ENCODE measurements around the gene NINJ2. TPM values are rescaled to one million over a fixed set of nuclear protein-coding genes. Genes with fewer than 3 reads are reported as not detected.

The NINJ2 gene
- total RNA-seq, 2 experiments from 2014 or later = 6.8 to 7.4 TPM

- Mint-ChIP-seq H3K4me3 (no peak overlapping the region), H3K27ac (peak overlapping the region; percentile 64), H3K36me3 (peaks cover 6% of the 10 kb centered on the region), H3K4me1 (peaks cover 54% of the 10 kb centered on the region), H3K9me3 (ENCODE audit: low read depth) (peaks cover 2% of the 10 kb centered on the region), H3K27me3 (no peaks in the 10 kb centered on the region)
- DNase-seq = peak; percentile 39
- CTCF ChIA-PET = interaction anchor here (0.9 to 5.1 kb wide), 5 partner anchors 15 to 244 kb away, joined by 3 to 42 read pairs (median 4); partner anchors contain the start of gene WNK1
- ATAC-seq = no peak
These were observed 91.3 kb downstream of the NINJ2 start for GRCh38 chr12:571795-572531.

GRCh38 chr12:570921-571794 lies 92.1 kb downstream of the NINJ2 start:
- no peak overlapping the region for H3K4me3 Mint-ChIP-seq
- ATAC-seq (no peak), DNase-seq (peak; percentile 41)
- CTCF ChIA-PET = interaction anchor here (0.9 to 5.1 kb wide), 12 partner anchors 12 to 521 kb away, joined by 3 to 42 read pairs (median 5); partner anchors contain the start of genes RAD52 and WNK1
- no peaks in the 10 kb centered on the region for H3K27me3 Mint-ChIP-seq
- H3K27ac Mint-ChIP-seq = no peak overlapping the region
- H3K4me1 Mint-ChIP-seq = peaks cover 49% of the 10 kb centered on the region
- peaks cover 6% of the 10 kb centered on the region for H3K36me3 Mint-ChIP-seq
- peaks cover 2% of the 10 kb centered on the region for H3K9me3 Mint-ChIP-seq (ENCODE audit: low read depth)

- no peak for ATAC-seq
- peaks cover 46% of the 10 kb centered on the region for H3K4me1 Mint-ChIP-seq
- H3K9me3 Mint-ChIP-seq (ENCODE audit: low read depth) = peaks cover 2% of the 10 kb centered on the region
- H3K4me3 Mint-ChIP-seq = no peak overlapping the region
- CTCF ChIA-PET = interaction anchor here (0.6 to 5.1 kb wide), 30 partner anchors 8 to 523 kb away, joined by 3 to 42 read pairs (median 4); partner anchors contain the start of genes RAD52 and WNK1
- no peak for DNase-seq
- H3K36me3 Mint-ChIP-seq = peaks cover 6% of the 10 kb centered on the region
- no peak overlapping the region for H3K27ac Mint-ChIP-seq
- no peaks in the 10 kb centered on the region for H3K27me3 Mint-ChIP-seq
These were observed 92.8 kb downstream of the NINJ2 start for GRCh38 chr12:570435-570920.

- Mint-ChIP-seq H3K27me3 (no peaks in the 10 kb centered on the region), H3K4me3 (peak overlapping the region; percentile 75), H3K9me3 (ENCODE audit: low read depth) (peaks cover 2% of the 10 kb centered on the region), H3K27ac (peak overlapping the region; percentile 51), H3K36me3 (peaks cover 6% of the 10 kb centered on the region), H3K4me1 (peaks cover 49% of the 10 kb centered on the region)
- peak; percentile 90 for DNase-seq
- ATAC-seq = peak; percentile 91
- CTCF ChIA-PET = interaction anchor here (0.6 to 5.1 kb wide), 36 partner anchors 9 to 523 kb away, joined by 3 to 42 read pairs (median 4); partner anchors contain the start of genes RAD52 and WNK1
These were observed 93.3 kb downstream of the NINJ2 start for GRCh38 chr12:569803-570434.

- H3K4me3 Mint-ChIP-seq = peak overlapping the region; percentile 75
- CTCF ChIA-PET = interaction anchor here (0.7 to 5.1 kb wide), 26 partner anchors 10 to 1014 kb away, joined by 3 to 42 read pairs (median 4); partner anchors contain the start of genes RAD52 and WNK1
- ATAC-seq (no peak), DNase-seq (no peak)
- no peaks in the 10 kb centered on the region for H3K27me3 Mint-ChIP-seq
- peaks cover 4% of the 10 kb centered on the region for H3K36me3 Mint-ChIP-seq
- peaks cover 47% of the 10 kb centered on the region for H3K4me1 Mint-ChIP-seq
- peak overlapping the region; percentile 51 for H3K27ac Mint-ChIP-seq
- H3K9me3 Mint-ChIP-seq (ENCODE audit: low read depth) = peaks cover 2% of the 10 kb centered on the region
These were observed 94.1 kb downstream of the NINJ2 start for GRCh38 chr12:569091-569676.

- peaks cover 3% of the 10 kb centered on the region for H3K36me3 Mint-ChIP-seq
- no peak overlapping the region for H3K27ac Mint-ChIP-seq
- H3K4me1 Mint-ChIP-seq = peaks cover 51% of the 10 kb centered on the region
These were observed 94.8 kb downstream of the NINJ2 start for GRCh38 chr12:568486-568885.

GRCh38 chr12:565589-566105 lies 97.6 kb downstream of the NINJ2 start:
- Mint-ChIP-seq H3K4me3 (no peak overlapping the region), H3K4me1 (peaks cover 50% of the 10 kb centered on the region), H3K36me3 (no peaks in the 10 kb centered on the region), H3K27ac (no peak overlapping the region), H3K9me3 (ENCODE audit: low read depth) (no peaks in the 10 kb centered on the region), H3K27me3 (no peaks in the 10 kb centered on the region)
- ATAC-seq (no peak), DNase-seq (no peak)
- CTCF ChIA-PET = interaction anchor here (1.2 to 3.6 kb wide), 5 partner anchors 10 to 384 kb away, joined by 3 to 22 read pairs (median 6); partner anchors contain the start of gene RAD52

More at GRCh38 chr12:568486-568885, 94.8 kb downstream of the NINJ2 start:
- no peak for ATAC-seq
- DNase-seq = no peak
- no peaks in the 10 kb centered on the region for H3K27me3 Mint-ChIP-seq
- CTCF ChIA-PET = interaction anchor here (0.9 to 5.1 kb wide), 7 partner anchors 184 to 1015 kb away, joined by 3 to 42 read pairs (median 3); partner anchors contain the start of genes RAD52 and WNK1
- H3K4me3 Mint-ChIP-seq = no peak overlapping the region
- H3K9me3 Mint-ChIP-seq (ENCODE audit: low read depth) = peaks cover 2% of the 10 kb centered on the region

GRCh38 chr12:565161-565560 lies 98.1 kb downstream of the NINJ2 start:
- CTCF ChIA-PET = interaction anchor here (1.0 to 3.6 kb wide), 5 partner anchors 11 to 385 kb away, joined by 3 to 22 read pairs (median 6); partner anchors contain the start of gene RAD52
- Mint-ChIP-seq H3K27me3 (no peaks in the 10 kb centered on the region), H3K36me3 (no peaks in the 10 kb centered on the region), H3K4me1 (peaks cover 50% of the 10 kb centered on the region), H3K4me3 (no peak overlapping the region), H3K9me3 (ENCODE audit: low read depth) (no peaks in the 10 kb centered on the region), H3K27ac (no peak overlapping the region)
- DNase-seq = no peak
- ATAC-seq = no peak

- DNase-seq (no peak), ATAC-seq (peak; percentile 20)
- no peaks in the 10 kb centered on the region for H3K9me3 Mint-ChIP-seq (ENCODE audit: low read depth)
- H3K4me3 Mint-ChIP-seq = peak overlapping the region; percentile 68
- H3K36me3 Mint-ChIP-seq = no peaks in the 10 kb centered on the region
- peak overlapping the region; percentile 91 for H3K27ac Mint-ChIP-seq
- CTCF ChIA-PET = interaction anchor here (0.6 to 3.6 kb wide), 6 partner anchors 12 to 829 kb away, joined by 3 to 22 read pairs (median 5); no protein-coding TSS in a partner anchor
- H3K4me1 Mint-ChIP-seq = peaks cover 42% of the 10 kb centered on the region
- peaks cover 2% of the 10 kb centered on the region for H3K27me3 Mint-ChIP-seq
These were observed 99.4 kb downstream of the NINJ2 start for GRCh38 chr12:563787-564298.

- Mint-ChIP-seq H3K27me3 (peaks cover 2% of the 10 kb centered on the region), H3K27ac (peak overlapping the region; percentile 91), H3K36me3 (no peaks in the 10 kb centered on the region), H3K4me1 (peaks cover 42% of the 10 kb centered on the region), H3K9me3 (ENCODE audit: low read depth) (no peaks in the 10 kb centered on the region), H3K4me3 (peak overlapping the region; percentile 68)
- CTCF ChIA-PET = interaction anchor here (1.0 to 3.6 kb wide), 4 partner anchors 13 to 251 kb away, joined by 4 to 22 read pairs (median 5); no protein-coding TSS in a partner anchor
- peak; percentile 88 for ATAC-seq
- peak; percentile 83 for DNase-seq
These were observed 99.9 kb downstream of the NINJ2 start for GRCh38 chr12:563250-563781.

GRCh38 chr12:562634-563033 lies 100.6 kb downstream of the NINJ2 start:
- DNase-seq (no peak), ATAC-seq (no peak)
- Mint-ChIP-seq H3K4me3 (no peak overlapping the region), H3K4me1 (peaks cover 39% of the 10 kb centered on the region), H3K9me3 (ENCODE audit: low read depth) (no peaks in the 10 kb centered on the region), H3K36me3 (no peaks in the 10 kb centered on the region), H3K27ac (peak overlapping the region; percentile 91), H3K27me3 (peaks cover 2% of the 10 kb centered on the region)
- CTCF ChIA-PET = no interaction called here
